ENCODE data around the gene EVA1A. TPM values are rescaled to one million over a fixed set of nuclear protein-coding genes. Genes with fewer than 3 reads are reported as not detected.

EVA1A gene, protein sequence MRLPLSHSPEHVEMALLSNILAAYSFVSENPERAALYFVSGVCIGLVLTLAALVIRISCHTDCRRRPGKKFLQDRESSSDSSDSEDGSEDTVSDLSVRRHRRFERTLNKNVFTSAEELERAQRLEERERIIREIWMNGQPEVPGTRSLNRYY
- total RNA-seq (16.2 and 31.7 TPM in 2 replicates), polyA plus RNA-seq (10.0 and 22.8 TPM in 2 replicates), polyA minus RNA-seq (ENCODE audit: low replicate concordance) (54.7 and 80.7 TPM in 2 replicates)
- polyA plus RNA-seq (2012) = 26.6 and 45.3 TPM in 2 replicates

- Histone ChIP-seq H3K27me3 (ENCODE audit: control insufficient read depth, insufficient read depth, low read length) (no peaks in the 10 kb centered on the region), H2AFZ (ENCODE audit: low read length) (peak within 1 kb of the TSS; percentile 67), H4K20me1 (ENCODE audit: control insufficient read depth, extremely low read depth, insufficient read depth, low read length) (no peaks in the 10 kb centered on the region), H3K9me3 (ENCODE audit: control insufficient read depth, insufficient read depth, low read depth, low read length) (no peaks in the 10 kb centered on the region), H3K4me3 (replicated peaks in 1 of 4; ENCODE audit: control extremely low read depth in 1 of 4, insufficient read depth in 1 of 4, low read depth in 3 of 4, low read length in 4 of 4) (peak within 1 kb of the TSS; percentile 76 to 83 (median 80)), H3K79me2 (ENCODE audit: control insufficient read depth, insufficient read depth, low read length) (peaks cover 43% of the 10 kb centered on the region), H3K9ac (ENCODE audit: insufficient read depth, low read length) (peak within 1 kb of the TSS; percentile 76), H3K4me1 (ENCODE audit: control insufficient read depth, extremely low read depth, insufficient read depth, low read length) (peaks cover 12% of the 10 kb centered on the region), H3K4me2 (ENCODE audit: extremely low read depth, insufficient read depth, low read length) (peak within 1 kb of the TSS; percentile 83), H3K27ac (ENCODE audit: insufficient read depth, low read length) (peak within 1 kb of the TSS; percentile 87), H3K36me3 (ENCODE audit: control insufficient read depth, insufficient read depth, low read length) (no peaks in the 10 kb centered on the region)
- peak; percentile 64 to 91 for DNase-seq (ENCODE audit: low read depth in 2 of 2)
- TF ChIP-seq EZH2 (IDR thresholded peaks at IDR 0.05; ENCODE audit: low read length, missing control alignments) (no peak), CTCF (conservative IDR thresholded peaks at IDR 0.05 in 1 of 2, IDR thresholded peaks at IDR 0.05 in 1 of 2; ENCODE audit: low read depth in 1 of 2, low read length in 2 of 2) (no peak)
Observed at GRCh38 chr2:75560768-75561565, at the start of gene EVA1A. Gene EVA1A, minus strand, starts transcription at chr2:75560939. Its CDS starts 42,799 bp downstream, at chr2:75518140.

GRCh38 chr2:75609937-75610508, 49.3 kb upstream of the EVA1A start:
- H3K36me3 ChIP-seq (ENCODE audit: control insufficient read depth, insufficient read depth, low read length) = no peaks in the 10 kb centered on the region
- H3K4me1 ChIP-seq (ENCODE audit: control insufficient read depth, extremely low read depth, insufficient read depth, low read length) = peaks cover 17% of the 10 kb centered on the region
- H3K4me2 ChIP-seq (ENCODE audit: extremely low read depth, insufficient read depth, low read length) = no peak overlapping the region
- H4K20me1 ChIP-seq (ENCODE audit: control insufficient read depth, extremely low read depth, insufficient read depth, low read length) = no peaks in the 10 kb centered on the region
- DNase-seq (ENCODE audit: low read depth in 2 of 2) = peak in 1 of 2 donors; percentile 64
- no peaks in the 10 kb centered on the region for H3K79me2 ChIP-seq (ENCODE audit: control insufficient read depth, insufficient read depth, low read length)
- no peaks in the 10 kb centered on the region for H3K9me3 ChIP-seq (ENCODE audit: control insufficient read depth, insufficient read depth, low read depth, low read length)
- TF ChIP-seq CTCF (conservative IDR thresholded peaks at IDR 0.05 in 1 of 2, IDR thresholded peaks at IDR 0.05 in 1 of 2; ENCODE audit: low read depth in 1 of 2, low read length in 2 of 2) (no peak), EZH2 (IDR thresholded peaks at IDR 0.05; ENCODE audit: low read length, missing control alignments) (no peak)
- no peak overlapping the region for H3K4me3 ChIP-seq (replicated peaks in 1 of 4; ENCODE audit: control extremely low read depth in 1 of 4, insufficient read depth in 1 of 4, low read depth in 3 of 4, low read length in 4 of 4)
- peaks cover 10% of the 10 kb centered on the region for H3K27me3 ChIP-seq (ENCODE audit: control insufficient read depth, insufficient read depth, low read length)
- H2AFZ ChIP-seq (ENCODE audit: low read length) = no peak overlapping the region
- no peak overlapping the region for H3K9ac ChIP-seq (ENCODE audit: insufficient read depth, low read length)
- H3K27ac ChIP-seq (ENCODE audit: insufficient read depth, low read length) = no peak overlapping the region

DNA sequence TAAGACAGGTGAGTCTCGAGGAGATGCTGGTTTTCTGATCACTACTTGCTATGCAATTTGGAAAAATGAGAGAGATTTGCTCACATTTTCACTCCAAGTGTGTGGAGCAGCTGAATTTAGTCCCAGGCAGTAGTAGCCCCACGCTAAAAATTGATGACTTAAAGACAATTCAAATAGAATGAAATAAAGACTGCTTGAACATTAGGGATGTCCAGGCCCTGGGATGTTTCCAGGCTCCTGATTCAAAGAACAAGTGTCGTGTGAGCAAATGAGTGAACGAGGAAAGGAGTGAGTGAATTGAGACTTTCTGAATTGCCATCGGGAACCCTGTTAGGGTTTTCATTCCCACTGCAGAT, 48.6 kb upstream of the EVA1A start:
- H3K36me3 ChIP-seq (ENCODE audit: control insufficient read depth, insufficient read depth, low read length) = no peaks in the 10 kb centered on the region
- H3K4me3 ChIP-seq (replicated peaks in 1 of 4; ENCODE audit: control extremely low read depth in 1 of 4, insufficient read depth in 1 of 4, low read depth in 3 of 4, low read length in 4 of 4) = no peak overlapping the region
- H3K27me3 ChIP-seq (ENCODE audit: control insufficient read depth, insufficient read depth, low read length) = peaks cover 10% of the 10 kb centered on the region
- no peak for DNase-seq (ENCODE audit: low read depth in 2 of 2)
- no peak overlapping the region for H3K4me2 ChIP-seq (ENCODE audit: extremely low read depth, insufficient read depth, low read length)
- peaks cover 17% of the 10 kb centered on the region for H3K4me1 ChIP-seq (ENCODE audit: control insufficient read depth, extremely low read depth, insufficient read depth, low read length)
- H4K20me1 ChIP-seq (ENCODE audit: control insufficient read depth, extremely low read depth, insufficient read depth, low read length) = no peaks in the 10 kb centered on the region
- no peak overlapping the region for H2AFZ ChIP-seq (ENCODE audit: low read length)
- TF ChIP-seq EZH2 (IDR thresholded peaks at IDR 0.05; ENCODE audit: low read length, missing control alignments) = no peak
- TF ChIP-seq CTCF (conservative IDR thresholded peaks at IDR 0.05 in 1 of 2, IDR thresholded peaks at IDR 0.05 in 1 of 2; ENCODE audit: low read depth in 1 of 2, low read length in 2 of 2) = no peak
- H3K27ac ChIP-seq (ENCODE audit: insufficient read depth, low read length) = no peak overlapping the region
- H3K9me3 ChIP-seq (ENCODE audit: control insufficient read depth, insufficient read depth, low read depth, low read length) = no peaks in the 10 kb centered on the region
- no peaks in the 10 kb centered on the region for H3K79me2 ChIP-seq (ENCODE audit: control insufficient read depth, insufficient read depth, low read length)
- H3K9ac ChIP-seq (ENCODE audit: insufficient read depth, low read length) = no peak overlapping the region

All from fibroblast of lung (primary cell).